HepG2 (cell line): ENCODE results near the gene BCL2L2. TPM values are rescaled to one million over a fixed set of nuclear protein-coding genes. Genes with fewer than 3 reads are reported as not detected.

Source experiments
- HDAC2 ChIP-seq: sonication (generic); formaldehyde crosslinking; IDR thresholded peaks from 2 replicates; pipeline ENCODE4 v1.4.0; 2020; ENCODE audit warnings: missing genetic modification reagents
- KDM5A ChIP-seq: fragments of 200-600 bp; sonication (generic); IDR thresholded peaks from 2 replicates; pipeline ENCODE4 v1.7.0; 2018; ENCODE audit warnings: antibody characterized with exemption, mild to moderate bottlenecking, low read length, borderline replicate concordance
- KLF6 ChIP-seq: IDR thresholded peaks from 2 replicates; pipeline ENCODE4 v1.8.0; 2016; ENCODE audit warnings: missing biosample characterization, missing genetic modification reagents
- TEAD2 ChIP-seq: sonication (generic); formaldehyde crosslinking; IDR thresholded peaks from 2 replicates; pipeline ENCODE4 v1.9.0; 2021; ENCODE audit warnings: missing genetic modification reagents
- ZNF260 ChIP-seq: sonication (generic); formaldehyde crosslinking; IDR thresholded peaks from 2 replicates; pipeline ENCODE4 v1.4.0; 2020; ENCODE audit warnings: missing genetic modification reagents, low read depth, mild to moderate bottlenecking, borderline replicate concordance
- ZNF280B ChIP-seq: sonication (generic); formaldehyde crosslinking; IDR thresholded peaks from 2 replicates; pipeline ENCODE4 v1.5.0; 2020; ENCODE audit warnings: missing genetic modification reagents, mild to moderate bottlenecking, borderline replicate concordance
- ZNF33A ChIP-seq: sonication (generic); formaldehyde crosslinking; IDR thresholded peaks from 2 replicates; pipeline ENCODE4 v1.5.1; 2020; ENCODE audit warnings: missing genetic modification reagents, mild to moderate bottlenecking, moderate library complexity, borderline replicate concordance
- ZNF512 ChIP-seq: sonication (generic); formaldehyde crosslinking; IDR thresholded peaks from 2 replicates; pipeline ENCODE4 v1.4.0; 2020; ENCODE audit warnings: mild to moderate bottlenecking, missing genetic modification reagents
- ZNF776 ChIP-seq: sonication (generic); formaldehyde crosslinking; IDR thresholded peaks from 2 replicates; pipeline ENCODE4 v1.4.0; 2020; ENCODE audit warnings: mild to moderate bottlenecking, missing genetic modification reagents
- ZNF883 ChIP-seq: sonication (generic); formaldehyde crosslinking; IDR thresholded peaks from 2 replicates; pipeline ENCODE4 v1.5.1; 2020; ENCODE audit warnings: mild to moderate bottlenecking, missing genetic modification reagents; ENCODE audit errors: not compliant biosample characterization
- polyA plus RNA-seq, 8 experiments: library from polyadenylated mRNA; depleted of rRNA in 3 of 8; stranded (reverse) in 7 of 8; unstranded in 1 of 8; fragments of >200 nt; fragmentation: Illumina TruSeq in 4 of 8; extraction: Trizol in 4 of 8; gene quantifications; 2 replicates each; pipeline versions ENCODE4 v1.2.1 to v1.2.3, GENCODE V29; 2011 to 2016; ENCODE audit warnings: low read depth in 4 of 8, missing spikeins in 1 of 8, mixed read lengths in 1 of 8; ENCODE audit not compliant: insufficient read depth in 1 of 8
- total RNA-seq, 5 experiments: library from RNA; depleted of rRNA; stranded (reverse); fragments of >200 nt; fragmentation: Illumina TruSeq; extraction: Trizol; gene quantifications; 2 replicates each; pipeline ENCODE4 v1.2.3, GENCODE V29; 2016; ENCODE audit warnings: low read depth in 1 of 5
- TF ChIP-seq, protein P1 (sequence below), 2 experiments: fragments of 450-650 bp in 1 of 2; sonication (generic) in 1 of 2; formaldehyde crosslinking in 1 of 2; IDR thresholded peaks; 2 replicates each; pipeline versions ENCODE4 v1.6.1 to v1.8.0; 2016 to 2022; ENCODE audit warnings: antibody characterized with exemption in 1 of 2, mild to moderate bottlenecking in 1 of 2, missing genetic modification reagents in 1 of 2
- TF ChIP-seq, protein P2 (sequence below): IDR thresholded peaks from 2 replicates; pipeline ENCODE4 v1.6.1; 2012; ENCODE audit warnings: low read depth, low read length, improper control_type of control experiment

BCL2L2 gene
- total and polyA plus RNA-seq, 2 of the 13 experiments (the other 11 are each of a cell fraction or from before 2014, with no cell fraction given): 28.1 to 49.8 TPM

- TF ChIP-seq, protein P1, sequence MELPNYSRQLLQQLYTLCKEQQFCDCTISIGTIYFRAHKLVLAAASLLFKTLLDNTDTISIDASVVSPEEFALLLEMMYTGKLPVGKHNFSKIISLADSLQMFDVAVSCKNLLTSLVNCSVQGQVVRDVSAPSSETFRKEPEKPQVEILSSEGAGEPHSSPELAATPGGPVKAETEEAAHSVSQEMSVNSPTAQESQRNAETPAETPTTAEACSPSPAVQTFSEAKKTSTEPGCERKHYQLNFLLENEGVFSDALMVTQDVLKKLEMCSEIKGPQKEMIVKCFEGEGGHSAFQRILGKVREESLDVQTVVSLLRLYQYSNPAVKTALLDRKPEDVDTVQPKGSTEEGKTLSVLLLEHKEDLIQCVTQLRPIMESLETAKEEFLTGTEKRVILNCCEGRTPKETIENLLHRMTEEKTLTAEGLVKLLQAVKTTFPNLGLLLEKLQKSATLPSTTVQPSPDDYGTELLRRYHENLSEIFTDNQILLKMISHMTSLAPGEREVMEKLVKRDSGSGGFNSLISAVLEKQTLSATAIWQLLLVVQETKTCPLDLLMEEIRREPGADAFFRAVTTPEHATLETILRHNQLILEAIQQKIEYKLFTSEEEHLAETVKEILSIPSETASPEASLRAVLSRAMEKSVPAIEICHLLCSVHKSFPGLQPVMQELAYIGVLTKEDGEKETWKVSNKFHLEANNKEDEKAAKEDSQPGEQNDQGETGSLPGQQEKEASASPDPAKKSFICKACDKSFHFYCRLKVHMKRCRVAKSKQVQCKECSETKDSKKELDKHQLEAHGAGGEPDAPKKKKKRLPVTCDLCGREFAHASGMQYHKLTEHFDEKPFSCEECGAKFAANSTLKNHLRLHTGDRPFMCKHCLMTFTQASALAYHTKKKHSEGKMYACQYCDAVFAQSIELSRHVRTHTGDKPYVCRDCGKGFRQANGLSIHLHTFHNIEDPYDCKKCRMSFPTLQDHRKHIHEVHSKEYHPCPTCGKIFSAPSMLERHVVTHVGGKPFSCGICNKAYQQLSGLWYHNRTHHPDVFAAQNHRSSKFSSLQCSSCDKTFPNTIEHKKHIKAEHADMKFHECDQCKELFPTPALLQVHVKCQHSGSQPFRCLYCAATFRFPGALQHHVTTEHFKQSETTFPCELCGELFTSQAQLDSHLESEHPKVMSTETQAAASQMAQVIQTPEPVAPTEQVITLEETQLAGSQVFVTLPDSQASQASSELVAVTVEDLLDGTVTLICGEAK (IDR thresholded peaks at IDR 0.05): no peak
- TF ChIP-seq, protein P1 (CRISPR knock-in tag; IDR thresholded peaks at IDR 0.05): peak; percentile 50; the same call in 1 of the 2 replicates
- TF ChIP-seq ZNF883 (CRISPR knock-in tag): peak; percentile 42
- peak; percentile 16; the same call in 1 of the 2 replicates for TF ChIP-seq ZNF776 (CRISPR knock-in tag)
- no peak; the same call in 1 of the 2 replicates for TF ChIP-seq ZNF512
- peak; percentile 57; the same call in 1 of the 2 replicates for TF ChIP-seq KDM5A
- TF ChIP-seq ZNF33A (CRISPR knock-in tag): no peak
- TF ChIP-seq KLF6: no peak
- TF ChIP-seq HDAC2 (CRISPR knock-in tag): peak; percentile 76
- TF ChIP-seq TEAD2 (CRISPR knock-in tag): peak; percentile 31; the same call in 1 of the 2 replicates
- TF ChIP-seq ZNF280B: peak; percentile 96
- TF ChIP-seq, protein P2, sequence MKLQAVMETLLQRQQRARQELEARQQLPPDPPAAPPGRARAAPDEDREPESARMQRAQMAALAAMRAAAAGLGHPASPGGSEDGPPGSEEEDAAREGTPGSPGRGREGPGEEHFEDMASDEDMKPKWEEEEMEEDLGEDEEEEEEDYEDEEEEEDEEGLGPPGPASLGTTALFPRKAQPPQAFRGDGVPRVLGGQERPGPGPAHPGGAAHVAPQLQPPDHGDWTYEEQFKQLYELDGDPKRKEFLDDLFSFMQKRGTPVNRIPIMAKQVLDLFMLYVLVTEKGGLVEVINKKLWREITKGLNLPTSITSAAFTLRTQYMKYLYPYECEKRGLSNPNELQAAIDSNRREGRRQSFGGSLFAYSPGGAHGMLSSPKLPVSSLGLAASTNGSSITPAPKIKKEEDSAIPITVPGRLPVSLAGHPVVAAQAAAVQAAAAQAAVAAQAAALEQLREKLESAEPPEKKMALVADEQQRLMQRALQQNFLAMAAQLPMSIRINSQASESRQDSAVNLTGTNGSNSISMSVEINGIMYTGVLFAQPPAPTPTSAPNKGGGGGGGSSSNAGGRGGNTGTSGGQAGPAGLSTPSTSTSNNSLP: 0 out of 2 replicates have a peak, but pooled peaks have one; percentile 11
- TF ChIP-seq ZNF260 (CRISPR knock-in tag): no peak
Measured at GRCh38 chr14:23302290-23303225, 4.1 kb upstream of the BCL2L2 start, which contains the start of gene PPP1R3E (continued).
